Measurements from ENCODE around the gene SLC4A2.

- TF ChIP-seq CTCF (IDR thresholded peaks at IDR 0.05; ENCODE audit: low read depth, low read length) (no peak), EZH2phosphoT487 (IDR thresholded peaks at IDR 0.05; ENCODE audit: low read depth) (no peak)
Observed at GRCh38 chr7:151014950-151015349, 44.4 kb upstream of the SLC4A2 start.

All from OCI-LY3 (cell line).